Heart left ventricle (tissue), 16 donors: ENCODE results near the gene SEPTIN1. TPM values are rescaled to one million over a fixed set of nuclear protein-coding genes. Genes with fewer than 3 reads are reported as not detected.

Experiments used
- ATAC-seq, 4 donors: fragments of 200-7000 bp; cut with Tn5 transposase; one replicate each; pipeline ENCODE4 v1.9.1; 2020 to 2022; ENCODE audit warnings: moderate library complexity in 4 of 4, mild to moderate bottlenecking in 3 of 4, moderate number of reproducible peaks in 1 of 4
- DNase-seq, 5 donors: peaks; one replicate each; pipeline ENCODE4 v3.0.0-alpha.2; 2020
- H3K27ac ChIP-seq, 12 donors: fragments of 200-600 bp; sonication (generic) in 4 of 12; one replicate each; pipeline versions ENCODE4 v1.5.0 to v1.8.0; 2016 to 2022; ENCODE audit warnings: mild to moderate bottlenecking in 2 of 12
- H3K27me3 ChIP-seq, 9 donors: fragments of 200-600 bp; sonication (generic) in 2 of 9; one replicate each; pipeline versions ENCODE4 v1.5.1 to v1.8.0; 2016 to 2022; ENCODE audit warnings: mild to moderate bottlenecking in 3 of 9
- H3K36me3 ChIP-seq, 9 donors: fragments of 200-600 bp; sonication (generic) in 2 of 9; one replicate each; pipeline versions ENCODE4 v1.5.0 to v1.8.0; 2018 to 2022; ENCODE audit warnings: mild to moderate bottlenecking in 2 of 9
- H3K4me1 ChIP-seq, 12 donors: fragments of 200-600 bp; sonication (generic) in 4 of 12; one replicate each; pipeline versions ENCODE4 v1.5.0 to v1.8.0; 2016 to 2022; ENCODE audit warnings: mild to moderate bottlenecking in 3 of 12
- H3K4me3 ChIP-seq, 12 donors: fragments of 200-600 bp; sonication (generic) in 4 of 12; one replicate each; pipeline versions ENCODE4 v1.5.0 to v1.8.0; 2017 to 2022; ENCODE audit warnings: mild to moderate bottlenecking in 9 of 12, moderate library complexity in 4 of 12
- H3K9me3 ChIP-seq, 12 donors: fragments of 200-600 bp; sonication (generic) in 4 of 12; one replicate each; pipeline versions ENCODE4 v1.5.0 to v1.8.0; 2016 to 2022; ENCODE audit warnings: mild to moderate bottlenecking in 1 of 12
- CTCF ChIP-seq, 12 donors: fragments of 200-600 bp; sonication (generic) in 4 of 12; IDR thresholded peaks; one replicate each; pipeline versions ENCODE4 v1.5.0 to v1.8.0; 2018 to 2022; ENCODE audit warnings: antibody characterized with exemption in 12 of 12, mild to moderate bottlenecking in 5 of 12
- POLR2A ChIP-seq, 2 donors: fragments of 450-650 bp; IDR thresholded peaks; one replicate each; pipeline ENCODE4 v1.6.1; 2017; ENCODE audit warnings: antibody characterized with exemption in 2 of 2, mild to moderate bottlenecking in 2 of 2, moderate library complexity in 2 of 2
- WGBS, 4 donors: extraction: QIAGEN DNeasy Blood & Tissue Kit in 2 of 4; methylation state at CpG; one replicate each; pipeline versions ENCODE4 v1.1.5 to v1.1.7; 2013 to 2018; 5-methylcytosine and 5-hydroxymethylcytosine counted together
- intact Hi-C, 10 donors: fragments of 100-400 bp; cut with DNase I; formaldehyde crosslinking; loops; one replicate each; pipeline versions ENCODE4 v1.11.1 to v1.14.2; 2022
- polyA plus RNA-seq, 2 donors: library from polyadenylated mRNA; stranded (reverse); fragments of 200-250 nt; gene quantifications; one replicate each; pipeline ENCODE4 v1.2.3, GENCODE V29; 2013
- total RNA-seq, 9 donors: library from RNA; depleted of rRNA in 2 of 9; stranded (reverse); fragments of >200 nt in 2 of 9; fragmentation: NEBNext Ultra II Directional in 3 of 9; extraction: Animal tissue kit (Norgen Biotek cat#: 25700) in 3 of 9; gene quantifications; one replicate each; pipeline versions ENCODE4 v1.1.0 to v1.2.4, GENCODE V29; 2016 to 2023
- donor health status: ischemic (EF 13 %, LVEDD 7.1; RV severe dilation, severe dysfunction).
- donor health status: healthy with polysubstance abuse.
- donor health status: DM: no; HTN: yes; CAD: no.
- donor health status: DM: no; HTN: no; CAD: no.
- donor health status: ischemic (EF 25% LVEDD 6.9; RV normal size, moderate dysfunction).
- donor health status: ischemic (EF 25% LVEDD 5.7; RV mildly dilated, moderate dysfunction).
- donor health status: healthy.
- donor health status: DM: yes; HTN: yes; CAD: no.
- donor health status: ischemic (EF 35%, LVEDD 5.7; RV mildly dilated, moderate dysfunction).
- donor health status: nonischemic (EF 11% LVEDD 7.7; RV severe dilation, severe dysfunction).
- donor health status: DM: yes; HTN: yes; CAD: no.
- donor health status: PGD.
- donor health status: ischemic (EF 29% LVEDD 5.4; RV normal size, mild dysfunction).
- donor health status: nonischemic (EF 23%, LVEDD 6.1; RV moderate dilation, normal function).

SEPTIN1 gene
- total and polyA plus RNA-seq, 11 donors: 0.44 to 9.2 (median 1.5) TPM; not detected in 1

- intact Hi-C loops: loop anchor here in 3 of 10 donors (2.0 kb wide), 2 partner anchors 16 to 28 kb away; partner anchors contain the start of genes ZNF48 (in 2 of the 3) and ZNF771 (in 1 of the 3)
- WGBS, 4 donors: 28 to 64% (median 48%) methylated on average over 14 to 27 of the region's 27 CpGs
- Histone ChIP-seq H3K9me3 (no peaks in the 10 kb centered on the region), H3K27ac (peak overlapping the region; percentile 71 to 100 (median 99)), H3K4me3 (peak overlapping the region; percentile 63 to 82 (median 70)), H3K36me3 (no peaks in the 10 kb centered on the region), H3K4me1 (peaks cover 0 to 45% (median 15%) of the 10 kb centered on the region in 12 donors), H3K27me3 (no peaks in the 10 kb centered on the region)
- DNase-seq (no peak), ATAC-seq (no peak)
- TF ChIP-seq POLR2A (IDR thresholded peaks at IDR 0.05) (no peak), CTCF (IDR thresholded peaks at IDR 0.05) (no peak)
These were observed 3.1 kb downstream of the SEPTIN1 start for GRCh38 chr16:30379158-30379783.

GRCh38 chr16:30378236-30379157, 3.9 kb downstream of the SEPTIN1 start:
- Histone ChIP-seq H3K4me1 (peaks cover 0 to 44% (median 15%) of the 10 kb centered on the region in 12 donors), H3K27me3 (no peaks in the 10 kb centered on the region), H3K27ac (peak overlapping the region; percentile 97 to 100 (median 99)), H3K9me3 (no peaks in the 10 kb centered on the region), H3K4me3 (peak overlapping the region; percentile 63 to 82 (median 70)), H3K36me3 (no peaks in the 10 kb centered on the region)
- DNase-seq (peak; percentile 99 to 100 (median 99)), ATAC-seq (peak; percentile 96 to 98 (median 98))
- intact Hi-C loops: loop anchor here in 4 of 10 donors (1.0 to 2.0 kb wide), 3 partner anchors 16 to 28 kb away; partner anchors contain the start of genes ZNF48 (in 3 of the 4) and ZNF771 (in 1 of the 4)
- TF ChIP-seq POLR2A (IDR thresholded peaks at IDR 0.05) (peak in 1 of 2 donors; percentile 86), CTCF (IDR thresholded peaks at IDR 0.05) (peak in 5 of 12 donors; percentile 6 to 39 (median 25))
- 0 to 1% (median 1%) methylated on average over 46 to 67 of the region's 67 CpGs for WGBS, 4 donors

GRCh38 chr16:30377812-30378235, 4.5 kb downstream of the SEPTIN1 start:
- H3K27ac ChIP-seq: peak overlapping the region; percentile 97 to 100 (median 99)
- intact Hi-C loops: loop anchor here in 4 of 10 donors (1.0 to 2.0 kb wide), 3 partner anchors 17 to 29 kb away; partner anchors contain the start of genes ZNF48 (in 3 of the 4) and ZNF771 (in 1 of the 4)
- peak overlapping the region; percentile 45 to 82 (median 70) for H3K4me3 ChIP-seq
- 0 to 1% (median 0%) methylated on average over 32 to 39 of the region's 39 CpGs for WGBS, 4 donors
- TF ChIP-seq CTCF (IDR thresholded peaks at IDR 0.05) (no peak), POLR2A (IDR thresholded peaks at IDR 0.05) (peak in 1 of 2 donors; percentile 39)
- DNase-seq (peak; percentile 93 to 98 (median 96)), ATAC-seq (peak; percentile 70 to 78 (median 74))
- H3K9me3 ChIP-seq: no peaks in the 10 kb centered on the region
- H3K27me3 ChIP-seq: no peaks in the 10 kb centered on the region
- peaks cover 0 to 37% (median 15%) of the 10 kb centered on the region in 12 donors for H3K4me1 ChIP-seq
- H3K36me3 ChIP-seq: no peaks in the 10 kb centered on the region
